Panc1 (cell line): ENCODE data around the gene RPUSD1. TPM values are rescaled to one million over a fixed set of nuclear protein-coding genes. Genes with fewer than 3 reads are reported as not detected.

Experiments used
- ATAC-seq: fragments of 200-7000 bp; cut with Tn5 transposase; 2 replicates; pipeline ENCODE4 v1.9.1; 2020; ENCODE audit warnings: mild to moderate bottlenecking, moderate library complexity
- BruUV-seq: library from RNA; stranded (reverse); fragments of 400-500 nt; replicated peaks from 2 replicates; lab custom pipeline; 2021; lab: Mats Ljungman, UMichigan
- CTCF ChIA-PET: fragments of 300-600 bp; sonication (Branson Sonifier 250); formaldehyde crosslinking; loops from one replicate; lab custom pipeline; 2022; ENCODE audit warnings: antibody characterized with exemption; lab: Charles Lee
- POLR2A ChIA-PET: fragments of 300-600 bp; sonication (Branson Sonifier 250); formaldehyde crosslinking; loops from one replicate; lab custom pipeline; 2022; ENCODE audit warnings: antibody characterized with exemption; lab: Charles Lee
- DNase-seq: peaks from one replicate; pipeline ENCODE4 v3.0.0-alpha.2; 2010; ENCODE audit warnings: low read depth, low spot score
- H3K27ac ChIP-seq: 2 replicates; pipeline ENCODE4 v1.5.1; 2011; ENCODE audit warnings: mild to moderate bottlenecking, low read length, inconsistent platforms
- H3K27me3 ChIP-seq: fragments of 200-500 bp; sonication (Bioruptor generic); 2 replicates; pipeline ENCODE4 v1.6.0; 2014; ENCODE audit warnings: low read length, inconsistent platforms; ENCODE audit not compliant: control insufficient read depth, insufficient read depth
- H3K36me3 ChIP-seq: fragments of 200-500 bp; sonication (Bioruptor generic); 2 replicates; pipeline ENCODE4 v1.5.1; 2014; ENCODE audit warnings: inconsistent platforms, mild to moderate bottlenecking, low read length, moderate library complexity; ENCODE audit not compliant: control insufficient read depth, insufficient read depth
- H3K4me1 ChIP-seq: 2 replicates; pipeline ENCODE4 v1.5.1; 2011; ENCODE audit warnings: inconsistent platforms, mild to moderate bottlenecking, low read length, moderate library complexity; ENCODE audit not compliant: control insufficient read depth, insufficient read depth
- H3K4me3 ChIP-seq, 2 experiments: 2 replicates each; pipeline ENCODE4 v1.5.1; 2011 to 2012; ENCODE audit warnings: low read depth in 2 of 2, low read length in 2 of 2, mild to moderate bottlenecking in 2 of 2, inconsistent platforms in 1 of 2, moderate library complexity in 1 of 2
- H3K9me3 ChIP-seq: fragments of 200-500 bp; sonication (Bioruptor generic); 2 replicates; pipeline ENCODE4 v1.5.1; 2014; ENCODE audit warnings: low read depth, mild to moderate bottlenecking, inconsistent platforms, low read length, moderate library complexity; ENCODE audit not compliant: control insufficient read depth, insufficient read depth
- POLR2AphosphoS5 ChIP-seq: IDR thresholded peaks from 2 replicates; pipeline ENCODE4 v1.6.1; 2012; ENCODE audit warnings: mild to moderate bottlenecking, low read depth, low read length, moderate library complexity
- SIN3A ChIP-seq: IDR thresholded peaks from 2 replicates; pipeline ENCODE4 v1.6.1; 2012; ENCODE audit warnings: low read depth, mild to moderate bottlenecking, low read length, moderate library complexity, borderline replicate concordance; ENCODE audit not compliant: insufficient read depth
- TCF7L2 ChIP-seq: IDR thresholded peaks from 2 replicates; pipeline ENCODE4 v1.6.1; 2011; ENCODE audit warnings: mild to moderate bottlenecking, low read depth, low read length, inconsistent platforms
- in situ Hi-C: cut with HindIII; loops from 2 replicates; pipeline ENCODE4 v1.10.0; 2016; ENCODE audit warnings: low sequenced_read_pairs, low pct_unique_long_range_greater_than_20kb
- intact Hi-C: fragments of 100-400 bp; cut with micrococcal nuclease; formaldehyde crosslinking; loops from one replicate; pipeline ENCODE4 v1.10.0; 2022; ENCODE audit not compliant: unreplicated experiment
- total RNA-seq: library from RNA; stranded (reverse); gene quantifications from one replicate; pipeline ENCODE4 v1.2.1, GENCODE V29; 2021; ENCODE audit not compliant: unreplicated experiment
- TF ChIP-seq, protein P1 (sequence below): fragments of 450-650 bp; IDR thresholded peaks from 2 replicates; pipeline ENCODE4 v1.5.1; 2017; ENCODE audit warnings: mild to moderate bottlenecking
- TF ChIP-seq, protein P2 (sequence below), 2 experiments: IDR thresholded peaks; 2 replicates each; pipeline ENCODE4 v1.6.1; 2011 to 2012; ENCODE audit warnings: low read depth in 2 of 2, control low read depth in 1 of 2, low read length in 1 of 2, mild to moderate bottlenecking in 1 of 2, moderate library complexity in 1 of 2; ENCODE audit not compliant: insufficient read depth in 1 of 2

Gene RPUSD1
- total RNA-seq, 1 experiment from 2014 or later: 61.1 TPM

DNA sequence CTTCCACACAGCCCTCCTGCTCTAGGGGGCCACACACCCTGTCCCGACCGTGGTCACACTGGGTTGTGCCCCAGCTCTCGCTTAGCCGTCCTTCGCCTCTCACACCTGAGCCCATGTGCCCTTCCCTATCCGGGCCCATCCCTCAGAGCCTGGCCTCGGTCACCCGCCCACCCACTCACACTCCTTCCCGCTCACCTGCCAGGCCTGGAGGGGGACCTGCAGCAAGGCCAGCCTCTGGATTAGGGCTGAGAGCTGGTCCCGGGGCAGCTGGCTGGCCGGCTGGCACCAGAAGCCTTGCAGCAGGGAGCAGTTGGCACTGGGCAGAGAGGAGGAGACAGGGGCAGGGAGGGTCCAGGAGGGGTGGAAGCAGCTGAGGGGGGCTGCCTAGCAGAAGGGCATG, 9.7 kb downstream of the RPUSD1 start:
- TF ChIP-seq, protein P1, sequence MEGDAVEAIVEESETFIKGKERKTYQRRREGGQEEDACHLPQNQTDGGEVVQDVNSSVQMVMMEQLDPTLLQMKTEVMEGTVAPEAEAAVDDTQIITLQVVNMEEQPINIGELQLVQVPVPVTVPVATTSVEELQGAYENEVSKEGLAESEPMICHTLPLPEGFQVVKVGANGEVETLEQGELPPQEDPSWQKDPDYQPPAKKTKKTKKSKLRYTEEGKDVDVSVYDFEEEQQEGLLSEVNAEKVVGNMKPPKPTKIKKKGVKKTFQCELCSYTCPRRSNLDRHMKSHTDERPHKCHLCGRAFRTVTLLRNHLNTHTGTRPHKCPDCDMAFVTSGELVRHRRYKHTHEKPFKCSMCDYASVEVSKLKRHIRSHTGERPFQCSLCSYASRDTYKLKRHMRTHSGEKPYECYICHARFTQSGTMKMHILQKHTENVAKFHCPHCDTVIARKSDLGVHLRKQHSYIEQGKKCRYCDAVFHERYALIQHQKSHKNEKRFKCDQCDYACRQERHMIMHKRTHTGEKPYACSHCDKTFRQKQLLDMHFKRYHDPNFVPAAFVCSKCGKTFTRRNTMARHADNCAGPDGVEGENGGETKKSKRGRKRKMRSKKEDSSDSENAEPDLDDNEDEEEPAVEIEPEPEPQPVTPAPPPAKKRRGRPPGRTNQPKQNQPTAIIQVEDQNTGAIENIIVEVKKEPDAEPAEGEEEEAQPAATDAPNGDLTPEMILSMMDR: no peak
- no peak for TF ChIP-seq TCF7L2
- TF ChIP-seq, protein P2, sequence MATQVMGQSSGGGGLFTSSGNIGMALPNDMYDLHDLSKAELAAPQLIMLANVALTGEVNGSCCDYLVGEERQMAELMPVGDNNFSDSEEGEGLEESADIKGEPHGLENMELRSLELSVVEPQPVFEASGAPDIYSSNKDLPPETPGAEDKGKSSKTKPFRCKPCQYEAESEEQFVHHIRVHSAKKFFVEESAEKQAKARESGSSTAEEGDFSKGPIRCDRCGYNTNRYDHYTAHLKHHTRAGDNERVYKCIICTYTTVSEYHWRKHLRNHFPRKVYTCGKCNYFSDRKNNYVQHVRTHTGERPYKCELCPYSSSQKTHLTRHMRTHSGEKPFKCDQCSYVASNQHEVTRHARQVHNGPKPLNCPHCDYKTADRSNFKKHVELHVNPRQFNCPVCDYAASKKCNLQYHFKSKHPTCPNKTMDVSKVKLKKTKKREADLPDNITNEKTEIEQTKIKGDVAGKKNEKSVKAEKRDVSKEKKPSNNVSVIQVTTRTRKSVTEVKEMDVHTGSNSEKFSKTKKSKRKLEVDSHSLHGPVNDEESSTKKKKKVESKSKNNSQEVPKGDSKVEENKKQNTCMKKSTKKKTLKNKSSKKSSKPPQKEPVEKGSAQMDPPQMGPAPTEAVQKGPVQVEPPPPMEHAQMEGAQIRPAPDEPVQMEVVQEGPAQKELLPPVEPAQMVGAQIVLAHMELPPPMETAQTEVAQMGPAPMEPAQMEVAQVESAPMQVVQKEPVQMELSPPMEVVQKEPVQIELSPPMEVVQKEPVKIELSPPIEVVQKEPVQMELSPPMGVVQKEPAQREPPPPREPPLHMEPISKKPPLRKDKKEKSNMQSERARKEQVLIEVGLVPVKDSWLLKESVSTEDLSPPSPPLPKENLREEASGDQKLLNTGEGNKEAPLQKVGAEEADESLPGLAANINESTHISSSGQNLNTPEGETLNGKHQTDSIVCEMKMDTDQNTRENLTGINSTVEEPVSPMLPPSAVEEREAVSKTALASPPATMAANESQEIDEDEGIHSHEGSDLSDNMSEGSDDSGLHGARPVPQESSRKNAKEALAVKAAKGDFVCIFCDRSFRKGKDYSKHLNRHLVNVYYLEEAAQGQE (IDR thresholded peaks at IDR 0.05; ENCODE audit: insufficient read depth in 1 of 2, low read depth in 2 of 2, low read length in 1 of 2): no peak
- no peak for TF ChIP-seq POLR2AphosphoS5
- no peak for TF ChIP-seq SIN3A
- no TSS peak for BruUV-seq
- Histone ChIP-seq H3K4me3 (no peak overlapping the region), H3K4me1 (peaks cover 10% of the 10 kb centered on the region), H3K9me3 (no peaks in the 10 kb centered on the region), H3K27me3 (no peaks in the 10 kb centered on the region), H3K27ac (no peak overlapping the region), H3K36me3 (no peaks in the 10 kb centered on the region)
- ATAC-seq (peak; percentile 15), DNase-seq (no peak)
- CTCF ChIA-PET: no interaction called here
- in situ Hi-C loops (no loop called here), intact Hi-C loops (no loop called here)
- POLR2A ChIA-PET: no interaction called here

DNA sequence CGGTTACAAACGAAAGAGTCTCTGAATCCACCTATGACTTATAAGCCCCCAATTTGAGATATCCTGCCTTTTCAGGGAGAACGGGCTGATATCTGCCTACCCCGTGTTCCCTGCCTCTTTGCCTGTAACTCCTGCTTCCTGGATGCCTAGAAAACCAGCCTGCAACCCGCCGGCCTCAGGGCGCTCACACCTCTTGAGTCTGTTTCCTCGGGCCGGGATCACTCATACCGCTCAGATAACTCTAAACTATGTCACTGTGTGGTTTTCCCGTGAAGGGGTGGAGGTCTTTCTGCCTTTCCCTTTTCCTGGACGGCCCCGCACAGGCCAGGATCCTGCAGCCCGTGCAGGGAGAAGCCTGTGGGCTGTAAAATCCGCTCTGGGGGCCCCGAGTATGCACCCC, 10.4 kb downstream of the RPUSD1 start:
- Histone ChIP-seq H3K27me3 (no peaks in the 10 kb centered on the region), H3K4me3 (no peak overlapping the region), H3K4me1 (peaks cover 10% of the 10 kb centered on the region), H3K9me3 (no peaks in the 10 kb centered on the region), H3K36me3 (no peaks in the 10 kb centered on the region), H3K27ac (peak overlapping the region; percentile 31; the same call in 1 of the 2 replicates)
- ATAC-seq: peak; percentile 56
- ChIA-PET CTCF (no interaction called here), POLR2A (no interaction called here)
- in situ Hi-C loops: no loop called here
- no peak for TF ChIP-seq TCF7L2
- TF ChIP-seq, protein P1: no peak
- TF ChIP-seq POLR2AphosphoS5: no peak
- TF ChIP-seq, protein P2 (IDR thresholded peaks at IDR 0.05; ENCODE audit: insufficient read depth in 1 of 2, low read depth in 2 of 2, low read length in 1 of 2): no peak
- no peak for TF ChIP-seq SIN3A
- DNase-seq: no peak
- no TSS peak for BruUV-seq
- intact Hi-C loops: no loop called here
